Progenitor cell of endocrine pancreas (in vitro differentiated cells): Measurements from ENCODE around the gene KRTAP4-9. TPM values are rescaled to one million over a fixed set of nuclear protein-coding genes. Genes with fewer than 3 reads are reported as not detected.
"Not testable (repeated sequence)": the region's sequence is repeated elsewhere in the genome, so short reads cannot be mapped to it uniquely, and the experiment has no call there.

ENCODE experiments used
- DNase-seq: peaks from one replicate; pipeline ENCODE4 v3.0.0; 2021; ENCODE audit warnings: low spot score; ENCODE audit not compliant: unreplicated experiment
- H3K27ac Mint-ChIP-seq: 2 replicates; pipeline ENCODE4 v1.8.0; 2021; ENCODE audit warnings: mild to moderate bottlenecking, moderate library complexity, mixed read lengths
- H3K27me3 Mint-ChIP-seq: 2 replicates; pipeline ENCODE4 v1.8.0; 2021; ENCODE audit warnings: mixed read lengths
- H3K36me3 Mint-ChIP-seq: 2 replicates; pipeline ENCODE4 v1.8.0; 2022; ENCODE audit warnings: mixed read lengths; ENCODE audit not compliant: insufficient read depth
- H3K4me1 Mint-ChIP-seq: 2 replicates; pipeline ENCODE4 v1.8.0; 2021; ENCODE audit warnings: low read depth, mixed read lengths
- H3K4me3 Mint-ChIP-seq: 2 replicates; pipeline ENCODE4 v1.8.0; 2021; ENCODE audit warnings: low read depth, mild to moderate bottlenecking, moderate library complexity, mixed read lengths
- H3K9me3 Mint-ChIP-seq: 2 replicates; pipeline ENCODE4 v1.8.0; 2021; ENCODE audit warnings: low read depth, mixed read lengths
- CTCF ChIP-seq: fragments of 200-600 bp; sonication (generic); IDR thresholded peaks from one replicate; pipeline ENCODE4 v1.5.0; 2021; ENCODE audit warnings: antibody characterized with exemption, mild to moderate bottlenecking; ENCODE audit not compliant: unreplicated experiment
- total RNA-seq: library from RNA; stranded (reverse); gene quantifications from 2 replicates; pipeline ENCODE4 v1.2.1, GENCODE V29; 2021

Gene KRTAP4-9
- total RNA-seq, 1 donor from 2014 or later = not detected

GRCh38 chr17:41126412-41126811 is 21.2 kb downstream of the KRTAP4-9 start:
- H3K27me3 Mint-ChIP-seq = peaks cover 5% of the 10 kb centered on the region
- H3K27ac Mint-ChIP-seq = no peak overlapping the region
- peaks cover 6% of the 10 kb centered on the region for H3K4me1 Mint-ChIP-seq
- H3K36me3 Mint-ChIP-seq = no peaks in the 10 kb centered on the region
- no peak for TF ChIP-seq CTCF
- peaks cover 10% of the 10 kb centered on the region for H3K9me3 Mint-ChIP-seq
- no peak overlapping the region for H3K4me3 Mint-ChIP-seq
- DNase-seq = no peak

- Mint-ChIP-seq H3K4me3 (no peak overlapping the region), H3K27ac (no peak overlapping the region), H3K9me3 (peaks cover 10% of the 10 kb centered on the region), H3K4me1 (peaks cover 6% of the 10 kb centered on the region), H3K27me3 (peaks cover 5% of the 10 kb centered on the region), H3K36me3 (no peaks in the 10 kb centered on the region)
- no peak for TF ChIP-seq CTCF
- no peak for DNase-seq
These were observed 22.2 kb downstream of the KRTAP4-9 start for GRCh38 chr17:41127371-41127770.

- no peak for DNase-seq
- H3K27me3 Mint-ChIP-seq = no peaks in the 10 kb centered on the region
- H3K9me3 Mint-ChIP-seq = peaks cover 12% of the 10 kb centered on the region
- no peak overlapping the region for H3K4me3 Mint-ChIP-seq
- no peak for TF ChIP-seq CTCF
- H3K4me1 Mint-ChIP-seq = no peaks in the 10 kb centered on the region
- no peak overlapping the region for H3K27ac Mint-ChIP-seq
- H3K36me3 Mint-ChIP-seq = no peaks in the 10 kb centered on the region
These were observed 26.8 kb downstream of the KRTAP4-9 start for GRCh38 chr17:41131979-41132378.

- peaks cover 15% of the 10 kb centered on the region for H3K9me3 Mint-ChIP-seq
- H3K4me1 Mint-ChIP-seq = no peaks in the 10 kb centered on the region
- no peaks in the 10 kb centered on the region for H3K27me3 Mint-ChIP-seq
- TF ChIP-seq CTCF = no peak
- no peak overlapping the region for H3K4me3 Mint-ChIP-seq
- no peak for DNase-seq
- H3K36me3 Mint-ChIP-seq = no peaks in the 10 kb centered on the region
- no peak overlapping the region for H3K27ac Mint-ChIP-seq
These were observed 28.9 kb downstream of the KRTAP4-9 start for GRCh38 chr17:41133880-41134735.

GRCh38 chr17:41139865-41140264 is 34.7 kb downstream of the KRTAP4-9 start:
- H3K27ac Mint-ChIP-seq, H3K4me1 Mint-ChIP-seq, DNase-seq, H3K36me3 Mint-ChIP-seq, H3K27me3 Mint-ChIP-seq, H3K4me3 Mint-ChIP-seq: not testable (repeated sequence)
- H3K9me3 Mint-ChIP-seq = peaks cover 36% of the 10 kb centered on the region
